Measurements from ENCODE around the gene AGBL2.
"Not testable (repeated sequence)": the region's sequence is repeated elsewhere in the genome, so short reads cannot be mapped to it uniquely, and the experiment has no call there.

AGBL2 gene

GRCh38 chr11:47689480-47689879, 25.7 kb downstream of the AGBL2 start:
- FAIRE-seq = no peak

- FAIRE-seq = no peak
Observed at GRCh38 chr11:47688991-47689390, 26.2 kb downstream of the AGBL2 start.

- no peak for FAIRE-seq
Observed at GRCh38 chr11:47688111-47688510, 27.1 kb downstream of the AGBL2 start.

- FAIRE-seq = not testable (repeated sequence)
Observed at GRCh38 chr11:47686704-47687103, 28.5 kb downstream of the AGBL2 start.

- FAIRE-seq = no peak
Observed at GRCh38 chr11:47686151-47686550, 29.0 kb downstream of the AGBL2 start.

- FAIRE-seq = no peak
Observed at GRCh38 chr11:47675851-47676250, 39.3 kb downstream of the AGBL2 start.

- FAIRE-seq = no peak
Observed at GRCh38 chr11:47672283-47672730, 42.9 kb downstream of the AGBL2 start.

- no peak for FAIRE-seq
Observed at GRCh38 chr11:47669856-47670255, 45.3 kb downstream of the AGBL2 start.

GRCh38 chr11:47668665-47669064, 46.5 kb downstream of the AGBL2 start:
- no peak for FAIRE-seq

GRCh38 chr11:47667555-47667954, 47.6 kb downstream of the AGBL2 start:
- no peak for FAIRE-seq

- no peak for FAIRE-seq
Observed at GRCh38 chr11:47667135-47667534, 48.0 kb downstream of the AGBL2 start.

GRCh38 chr11:47664936-47665335, 50.2 kb downstream of the AGBL2 start:
- FAIRE-seq = not testable (repeated sequence)

GRCh38 chr11:47661245-47661644, 53.9 kb downstream of the AGBL2 start:
- no peak for FAIRE-seq

- no peak for FAIRE-seq
Observed at GRCh38 chr11:47659276-47659675, 55.9 kb downstream of the AGBL2 start.

- no peak for FAIRE-seq
Observed at GRCh38 chr11:47656260-47656885, 58.8 kb downstream of the AGBL2 start.

GRCh38 chr11:47651818-47652469, 63.2 kb downstream of the AGBL2 start:
- FAIRE-seq = no peak

- no peak for FAIRE-seq
Observed at GRCh38 chr11:47649276-47649675, 65.9 kb downstream of the AGBL2 start.

GRCh38 chr11:47646019-47646418, 69.2 kb downstream of the AGBL2 start:
- no peak for FAIRE-seq

GRCh38 chr11:47645500-47645899, 69.7 kb downstream of the AGBL2 start:
- FAIRE-seq = no peak

- no peak for FAIRE-seq
Observed at GRCh38 chr11:47642099-47642855, 72.9 kb downstream of the AGBL2 start, which contains the start of gene MTCH2. MTCH2 (minus strand) TSS chr11:47642559; CDS start chr11:47642465, 94 bp downstream.

GRCh38 chr11:47641600-47642098, 73.5 kb downstream of the AGBL2 start:
- no peak for FAIRE-seq

- FAIRE-seq = not testable (repeated sequence)
Observed at GRCh38 chr11:47640506-47640905, 74.7 kb downstream of the AGBL2 start.

GRCh38 chr11:47636331-47636730, 78.8 kb downstream of the AGBL2 start:
- not testable (repeated sequence) for FAIRE-seq

- no peak for FAIRE-seq
Observed at GRCh38 chr11:47631473-47631872, 83.7 kb downstream of the AGBL2 start.

Measured in TTC549 (cell line).